Measurements from ENCODE around the gene ICAM5. TPM values are rescaled to one million over a fixed set of nuclear protein-coding genes. Genes with fewer than 3 reads are reported as not detected.
A peak's percentile ranks its signal among the peaks of the same experiment; 100 is the strongest.
"Not testable (repeated sequence)": the region's sequence is repeated elsewhere in the genome, so short reads cannot be mapped to it uniquely, and the experiment has no call there.

The ICAM5 gene
- total RNA-seq, 1 donor from 2014 or later = 3.8 TPM

DNA sequence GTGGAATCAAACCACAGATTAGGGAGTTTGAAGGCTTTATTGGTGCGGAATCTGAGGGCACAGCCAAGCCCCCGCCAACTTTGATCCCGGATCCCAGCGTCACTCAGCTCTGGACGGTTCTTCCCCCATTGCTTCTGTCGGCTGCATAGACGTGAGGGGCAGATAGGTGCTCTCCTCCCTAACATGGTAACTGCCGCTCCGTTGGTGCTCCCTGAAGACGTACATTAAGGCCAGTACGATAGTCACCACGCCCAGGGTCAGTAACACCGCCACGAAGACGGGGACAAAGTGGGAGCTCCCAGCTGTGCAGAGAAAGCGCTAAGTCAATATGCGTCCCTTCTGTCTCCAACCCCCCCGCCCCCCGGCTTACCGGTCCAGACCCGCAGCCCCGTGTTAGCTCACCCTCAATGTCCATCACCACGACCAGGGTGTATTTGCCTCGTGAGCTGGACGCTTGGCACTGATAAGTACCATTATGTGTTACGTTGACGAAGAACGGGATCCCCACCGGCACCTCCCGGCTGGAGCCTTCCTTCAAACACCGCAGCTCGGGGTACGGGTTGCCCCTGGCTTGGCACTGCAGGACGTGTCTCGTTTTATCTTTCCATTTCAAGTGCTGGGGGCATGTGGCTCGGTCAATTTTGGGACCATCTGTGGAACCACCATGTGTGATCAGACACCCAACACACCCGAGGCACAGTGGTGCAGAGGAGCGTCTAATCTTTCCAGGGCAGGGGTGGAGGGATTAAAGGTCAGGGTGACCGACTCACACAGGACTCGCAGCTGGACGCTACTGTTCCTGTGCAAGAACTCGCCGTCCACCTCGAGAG, 44.2 kb downstream of the ICAM5 start:
- Mint-ChIP-seq H3K27ac (peak overlapping the region; percentile 88), H3K27me3 (peaks cover 3% of the 10 kb centered on the region), H3K4me3 (peak overlapping the region; percentile 97), H3K36me3 (peaks cover 4% of the 10 kb centered on the region), H3K9me3 (no peaks in the 10 kb centered on the region), H3K4me1 (ENCODE audit: unreplicated experiment) (peaks cover 13% of the 10 kb centered on the region)
- DNase-seq (ENCODE audit: extremely low spot score, unreplicated experiment) = no peak
- TF ChIP-seq, protein P1, sequence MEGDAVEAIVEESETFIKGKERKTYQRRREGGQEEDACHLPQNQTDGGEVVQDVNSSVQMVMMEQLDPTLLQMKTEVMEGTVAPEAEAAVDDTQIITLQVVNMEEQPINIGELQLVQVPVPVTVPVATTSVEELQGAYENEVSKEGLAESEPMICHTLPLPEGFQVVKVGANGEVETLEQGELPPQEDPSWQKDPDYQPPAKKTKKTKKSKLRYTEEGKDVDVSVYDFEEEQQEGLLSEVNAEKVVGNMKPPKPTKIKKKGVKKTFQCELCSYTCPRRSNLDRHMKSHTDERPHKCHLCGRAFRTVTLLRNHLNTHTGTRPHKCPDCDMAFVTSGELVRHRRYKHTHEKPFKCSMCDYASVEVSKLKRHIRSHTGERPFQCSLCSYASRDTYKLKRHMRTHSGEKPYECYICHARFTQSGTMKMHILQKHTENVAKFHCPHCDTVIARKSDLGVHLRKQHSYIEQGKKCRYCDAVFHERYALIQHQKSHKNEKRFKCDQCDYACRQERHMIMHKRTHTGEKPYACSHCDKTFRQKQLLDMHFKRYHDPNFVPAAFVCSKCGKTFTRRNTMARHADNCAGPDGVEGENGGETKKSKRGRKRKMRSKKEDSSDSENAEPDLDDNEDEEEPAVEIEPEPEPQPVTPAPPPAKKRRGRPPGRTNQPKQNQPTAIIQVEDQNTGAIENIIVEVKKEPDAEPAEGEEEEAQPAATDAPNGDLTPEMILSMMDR (conservative IDR thresholded peaks at IDR 0.05) = no peak

DNA sequence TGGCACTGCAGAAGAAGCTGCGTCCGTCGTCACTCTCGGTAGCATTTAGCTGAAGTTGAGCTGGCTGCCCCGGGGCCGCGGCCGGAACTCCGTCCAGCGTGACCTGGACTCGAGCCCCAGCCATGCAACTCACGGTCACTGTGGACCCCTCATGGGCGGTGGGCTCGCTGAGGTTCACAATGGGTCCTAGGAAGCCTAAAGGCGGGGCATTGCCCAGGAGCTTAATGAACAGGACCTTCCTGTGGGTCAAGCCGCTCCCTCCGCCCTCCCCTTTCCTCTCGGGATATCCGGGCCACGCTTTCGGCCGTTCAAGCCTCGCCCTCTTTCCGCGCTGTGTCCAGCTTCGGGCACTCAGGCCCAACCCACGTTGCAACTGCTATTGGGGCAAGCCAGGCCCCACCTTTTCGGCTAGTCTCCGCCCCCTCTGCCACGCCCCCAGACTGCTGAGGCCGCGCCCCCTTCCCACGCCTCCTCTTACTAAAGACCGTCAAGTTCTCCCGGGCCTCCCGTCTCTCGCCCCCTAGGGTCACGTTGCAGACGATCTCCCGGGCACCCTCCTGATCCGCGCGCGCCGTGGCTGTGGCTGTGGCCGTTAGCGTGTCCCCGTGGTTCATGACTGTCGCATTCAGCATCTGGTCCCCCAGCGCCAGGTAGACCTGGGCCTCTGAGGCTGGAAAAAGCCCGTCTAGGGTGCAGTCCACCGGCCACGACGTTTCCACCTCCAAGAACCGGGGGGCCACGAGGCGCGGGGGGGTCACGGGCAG, 45.0 kb downstream of the ICAM5 start:
- TF ChIP-seq, protein P1 (conservative IDR thresholded peaks at IDR 0.05) = no peak
- H3K4me1 Mint-ChIP-seq (ENCODE audit: unreplicated experiment) = peaks cover 13% of the 10 kb centered on the region
- H3K27ac Mint-ChIP-seq = peak overlapping the region; percentile 88

GRCh38 chr19:10335352-10335985, 45.7 kb downstream of the ICAM5 start:
- Mint-ChIP-seq H3K4me3 (no peak overlapping the region), H3K9me3 (no peaks in the 10 kb centered on the region), H3K36me3 (no peaks in the 10 kb centered on the region), H3K27ac (no peak overlapping the region), H3K27me3 (peaks cover 4% of the 10 kb centered on the region), H3K4me1 (ENCODE audit: unreplicated experiment) (peaks cover 13% of the 10 kb centered on the region)
- DNase-seq (ENCODE audit: extremely low spot score, unreplicated experiment) = no peak
- TF ChIP-seq, protein P1 (conservative IDR thresholded peaks at IDR 0.05) = no peak

More for the DNA sequence above, 45.0 kb downstream of the ICAM5 start:
- Mint-ChIP-seq H3K9me3 (no peaks in the 10 kb centered on the region), H3K27me3 (peaks cover 4% of the 10 kb centered on the region), H3K4me3 (peak overlapping the region; percentile 97), H3K36me3 (peaks cover 1% of the 10 kb centered on the region)
- DNase-seq (ENCODE audit: extremely low spot score, unreplicated experiment) = peak; percentile 92

- not testable (repeated sequence) for DNase-seq (ENCODE audit: extremely low spot score, unreplicated experiment); H3K27me3 Mint-ChIP-seq; H3K27ac Mint-ChIP-seq; H3K9me3 Mint-ChIP-seq; H3K36me3 Mint-ChIP-seq; H3K4me3 Mint-ChIP-seq
- peaks cover 13% of the 10 kb centered on the region for H3K4me1 Mint-ChIP-seq (ENCODE audit: unreplicated experiment)
These were observed 47.0 kb downstream of the ICAM5 start for GRCh38 chr19:10336725-10337124.

DNA sequence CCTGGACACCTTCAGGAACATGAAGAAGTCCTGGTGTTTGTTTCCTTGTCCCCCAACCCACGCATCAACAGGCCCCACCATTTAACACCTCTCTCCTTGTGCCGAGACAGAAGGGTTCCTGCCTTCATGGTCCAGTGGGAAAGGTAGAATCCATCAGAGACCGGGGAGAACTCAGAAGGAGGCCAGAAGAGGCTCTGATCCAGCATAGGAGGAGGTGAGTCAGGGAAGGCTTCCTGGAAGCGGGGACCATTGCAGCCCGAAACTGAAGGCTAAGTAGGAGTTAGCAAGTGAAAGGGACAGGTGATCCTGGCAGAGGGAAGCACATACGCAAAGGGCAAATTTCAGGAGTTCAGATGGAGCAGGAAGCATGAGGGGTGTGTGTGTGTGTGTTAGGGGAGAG, 49.2 kb downstream of the ICAM5 start:
- Mint-ChIP-seq H3K27ac (no peak overlapping the region), H3K27me3 (peaks cover 4% of the 10 kb centered on the region), H3K4me3 (no peak overlapping the region), H3K9me3 (no peaks in the 10 kb centered on the region), H3K4me1 (ENCODE audit: unreplicated experiment) (peaks cover 4% of the 10 kb centered on the region), H3K36me3 (no peaks in the 10 kb centered on the region)
- TF ChIP-seq, protein P1 (conservative IDR thresholded peaks at IDR 0.05) = no peak
- DNase-seq (ENCODE audit: extremely low spot score, unreplicated experiment) = no peak
